Measurements from ENCODE around the gene TMEM165. TPM values are rescaled to one million over a fixed set of nuclear protein-coding genes. Genes with fewer than 3 reads are reported as not detected.
A peak's percentile ranks its signal among the peaks of the same experiment; 100 is the strongest.

The TMEM165 gene
- total RNA-seq, 6 experiments from 2014 or later = 13.3 to 53.0 (median 23.0) TPM

- no peak for TF ChIP-seq POLR2A (IDR thresholded peaks at IDR 0.05)
- TF ChIP-seq, protein P1, sequence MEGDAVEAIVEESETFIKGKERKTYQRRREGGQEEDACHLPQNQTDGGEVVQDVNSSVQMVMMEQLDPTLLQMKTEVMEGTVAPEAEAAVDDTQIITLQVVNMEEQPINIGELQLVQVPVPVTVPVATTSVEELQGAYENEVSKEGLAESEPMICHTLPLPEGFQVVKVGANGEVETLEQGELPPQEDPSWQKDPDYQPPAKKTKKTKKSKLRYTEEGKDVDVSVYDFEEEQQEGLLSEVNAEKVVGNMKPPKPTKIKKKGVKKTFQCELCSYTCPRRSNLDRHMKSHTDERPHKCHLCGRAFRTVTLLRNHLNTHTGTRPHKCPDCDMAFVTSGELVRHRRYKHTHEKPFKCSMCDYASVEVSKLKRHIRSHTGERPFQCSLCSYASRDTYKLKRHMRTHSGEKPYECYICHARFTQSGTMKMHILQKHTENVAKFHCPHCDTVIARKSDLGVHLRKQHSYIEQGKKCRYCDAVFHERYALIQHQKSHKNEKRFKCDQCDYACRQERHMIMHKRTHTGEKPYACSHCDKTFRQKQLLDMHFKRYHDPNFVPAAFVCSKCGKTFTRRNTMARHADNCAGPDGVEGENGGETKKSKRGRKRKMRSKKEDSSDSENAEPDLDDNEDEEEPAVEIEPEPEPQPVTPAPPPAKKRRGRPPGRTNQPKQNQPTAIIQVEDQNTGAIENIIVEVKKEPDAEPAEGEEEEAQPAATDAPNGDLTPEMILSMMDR (IDR thresholded peaks at IDR 0.05) = no peak
- Histone ChIP-seq H3K27ac (no peak overlapping the region), H3K27me3 (no peaks in the 10 kb centered on the region), H3K4me1 (no peaks in the 10 kb centered on the region), H3K36me3 (no peaks in the 10 kb centered on the region), H3K4me3 (no peak overlapping the region), H3K9me3 (no peaks in the 10 kb centered on the region)
- DNase-seq (no peak), ATAC-seq (no peak)
- intact Hi-C loops (cut with DNase I) = no loop called here
- 75% methylated on average over 6 of the region's 6 CpGs for WGBS (ENCODE audit: insufficient coverage, low coverage, low lambda C conversion rate, missing lambda C conversion rate)
Measured at GRCh38 chr4:55355555-55355954, 40.2 kb upstream of the TMEM165 start.

GRCh38 chr4:55356991-55357461, 38.7 kb upstream of the TMEM165 start:
- Histone ChIP-seq H3K27ac (no peak overlapping the region), H3K4me1 (no peaks in the 10 kb centered on the region), H3K36me3 (no peaks in the 10 kb centered on the region), H3K9me3 (no peaks in the 10 kb centered on the region), H3K27me3 (no peaks in the 10 kb centered on the region), H3K4me3 (no peak overlapping the region)
- DNase-seq (no peak), ATAC-seq (no peak)
- TF ChIP-seq POLR2A (IDR thresholded peaks at IDR 0.05) = no peak
- TF ChIP-seq, protein P1 (IDR thresholded peaks at IDR 0.05) = no peak
- intact Hi-C loops (cut with DNase I) = no loop called here
- WGBS (ENCODE audit: insufficient coverage, low coverage, low lambda C conversion rate, missing lambda C conversion rate) = 46% methylated on average over 4 of the region's 5 CpGs

GRCh38 chr4:55358246-55358645, 37.5 kb upstream of the TMEM165 start:
- ATAC-seq (no peak), DNase-seq (no peak)
- Histone ChIP-seq H3K9me3 (no peaks in the 10 kb centered on the region), H3K4me1 (no peaks in the 10 kb centered on the region), H3K27ac (no peak overlapping the region), H3K27me3 (no peaks in the 10 kb centered on the region), H3K36me3 (no peaks in the 10 kb centered on the region), H3K4me3 (no peak overlapping the region)
- intact Hi-C loops (cut with DNase I) = no loop called here
- 100% methylated on average over 2 of the region's 2 CpGs for WGBS (ENCODE audit: insufficient coverage, low coverage, low lambda C conversion rate, missing lambda C conversion rate)
- TF ChIP-seq, protein P1 (IDR thresholded peaks at IDR 0.05) = no peak
- TF ChIP-seq POLR2A (IDR thresholded peaks at IDR 0.05) = no peak

DNA sequence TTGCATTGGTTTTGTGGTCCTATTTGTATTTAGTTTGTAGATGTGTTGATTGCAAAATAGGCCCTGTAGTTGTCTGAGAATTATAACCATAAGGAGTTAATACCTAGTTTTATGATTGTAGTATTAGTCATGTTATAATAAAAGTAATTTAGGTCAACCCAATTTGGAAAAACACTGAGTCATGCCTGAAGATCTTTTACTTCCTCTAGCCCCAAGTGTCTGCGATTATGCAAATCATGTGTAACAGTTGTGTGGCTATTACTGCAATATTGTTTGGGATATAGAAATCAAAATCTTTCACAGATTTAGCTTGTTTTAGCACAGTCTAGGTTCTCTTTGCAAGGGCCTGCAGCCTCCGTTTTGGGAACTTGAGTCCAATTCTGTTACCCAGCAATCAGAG, 37.1 kb upstream of the TMEM165 start:
- ATAC-seq (peak in 3 of 4 donors; percentile 9 to 64 (median 23)), DNase-seq (no peak)
- Histone ChIP-seq H3K4me1 (no peaks in the 10 kb centered on the region), H3K9me3 (no peaks in the 10 kb centered on the region), H3K36me3 (no peaks in the 10 kb centered on the region), H3K4me3 (no peak overlapping the region), H3K27me3 (no peaks in the 10 kb centered on the region), H3K27ac (no peak overlapping the region)
- 42% methylated on average over 2 of the region's 2 CpGs for WGBS (ENCODE audit: insufficient coverage, low coverage, low lambda C conversion rate, missing lambda C conversion rate)
- TF ChIP-seq POLR2A (IDR thresholded peaks at IDR 0.05) = no peak
- TF ChIP-seq, protein P1 (IDR thresholded peaks at IDR 0.05) = no peak
- intact Hi-C loops (cut with DNase I) = no loop called here
